ENCODE measurements around the gene NPDC1.

NPDC1 gene

DNA sequence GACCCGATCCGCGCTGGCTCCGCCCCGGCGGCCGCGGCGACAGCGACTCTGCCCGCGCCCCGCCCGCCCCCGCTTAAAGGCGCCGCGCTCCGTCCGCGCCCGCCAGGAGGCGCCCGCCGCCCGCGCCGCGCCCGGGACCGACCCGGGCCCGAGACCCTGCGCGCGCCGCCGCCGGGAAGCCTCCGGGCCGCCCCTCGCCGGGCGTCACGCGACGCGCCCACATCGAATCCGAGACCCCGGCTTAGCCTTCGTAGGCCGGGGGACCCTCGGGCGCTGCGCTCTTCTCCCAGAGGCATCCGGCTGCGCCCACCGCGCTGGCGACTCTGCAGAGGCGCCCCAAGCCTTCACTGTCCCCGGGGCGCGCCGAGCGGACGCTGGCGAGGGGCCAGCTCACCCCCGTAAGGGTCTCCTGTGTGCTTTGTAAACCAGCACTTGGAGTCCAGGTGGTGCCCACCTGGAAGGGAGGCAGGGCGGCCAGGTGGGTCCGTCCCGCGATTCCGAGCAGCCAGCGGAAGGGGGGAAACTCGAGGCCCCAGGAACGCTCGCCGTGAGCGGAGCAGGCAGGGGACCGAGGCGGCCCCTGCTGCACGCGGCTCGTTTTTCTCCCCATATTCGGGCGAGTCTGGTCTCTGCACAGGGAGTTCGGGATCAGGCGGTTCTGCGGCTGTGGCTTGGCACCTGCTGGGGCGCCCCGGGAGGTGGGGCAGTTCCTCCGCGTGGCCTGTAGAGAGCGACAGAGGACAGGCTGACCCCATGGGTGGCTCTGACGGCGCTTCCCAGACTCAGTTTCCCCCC, 17.5 kb downstream of the NPDC1 start:
- H3K9ac ChIP-seq: peak overlapping the region; percentile 54; the same call in 1 of the 2 replicates
- peak overlapping the region; percentile 91 for H2AFZ ChIP-seq (ENCODE audit: low read depth)
- H3K27me3 ChIP-seq (ENCODE audit: insufficient read depth, low read depth): peaks cover 8% of the 10 kb centered on the region; the same call in 1 of the 2 replicates
- H3K36me3 ChIP-seq (ENCODE audit: insufficient read depth): no peaks in the 10 kb centered on the region
- H3K79me2 ChIP-seq (ENCODE audit: insufficient read depth, low read depth): no peaks in the 10 kb centered on the region
- peaks cover 31% of the 10 kb centered on the region for H3K4me1 ChIP-seq (ENCODE audit: low read depth, poor library complexity, severe bottlenecking)
- H4K20me1 ChIP-seq (ENCODE audit: insufficient read depth): no peaks in the 10 kb centered on the region
- peak overlapping the region; percentile 22; the same call in 1 of the 2 replicates for H3K27ac ChIP-seq
- H3K4me2 ChIP-seq: peak overlapping the region; percentile 88
- no peak overlapping the region for H3K4me3 ChIP-seq (IDR thresholded peaks at IDR 0.05; ENCODE audit: insufficient read depth, low read depth, low read length)
- TF ChIP-seq, protein P1, sequence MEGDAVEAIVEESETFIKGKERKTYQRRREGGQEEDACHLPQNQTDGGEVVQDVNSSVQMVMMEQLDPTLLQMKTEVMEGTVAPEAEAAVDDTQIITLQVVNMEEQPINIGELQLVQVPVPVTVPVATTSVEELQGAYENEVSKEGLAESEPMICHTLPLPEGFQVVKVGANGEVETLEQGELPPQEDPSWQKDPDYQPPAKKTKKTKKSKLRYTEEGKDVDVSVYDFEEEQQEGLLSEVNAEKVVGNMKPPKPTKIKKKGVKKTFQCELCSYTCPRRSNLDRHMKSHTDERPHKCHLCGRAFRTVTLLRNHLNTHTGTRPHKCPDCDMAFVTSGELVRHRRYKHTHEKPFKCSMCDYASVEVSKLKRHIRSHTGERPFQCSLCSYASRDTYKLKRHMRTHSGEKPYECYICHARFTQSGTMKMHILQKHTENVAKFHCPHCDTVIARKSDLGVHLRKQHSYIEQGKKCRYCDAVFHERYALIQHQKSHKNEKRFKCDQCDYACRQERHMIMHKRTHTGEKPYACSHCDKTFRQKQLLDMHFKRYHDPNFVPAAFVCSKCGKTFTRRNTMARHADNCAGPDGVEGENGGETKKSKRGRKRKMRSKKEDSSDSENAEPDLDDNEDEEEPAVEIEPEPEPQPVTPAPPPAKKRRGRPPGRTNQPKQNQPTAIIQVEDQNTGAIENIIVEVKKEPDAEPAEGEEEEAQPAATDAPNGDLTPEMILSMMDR (conservative IDR thresholded peaks at IDR 0.05; ENCODE audit: low read depth, low read length): no peak

- Histone ChIP-seq H3K36me3 (ENCODE audit: insufficient read depth) (no peaks in the 10 kb centered on the region), H3K79me2 (ENCODE audit: insufficient read depth, low read depth) (no peaks in the 10 kb centered on the region), H3K27ac (peak within 1 kb of the TSS; percentile 22; the same call in 1 of the 2 replicates), H4K20me1 (ENCODE audit: insufficient read depth) (no peaks in the 10 kb centered on the region), H3K27me3 (ENCODE audit: insufficient read depth, low read depth) (peaks cover 8% of the 10 kb centered on the region; the same call in 1 of the 2 replicates), H3K4me3 (IDR thresholded peaks at IDR 0.05; ENCODE audit: insufficient read depth, low read depth, low read length) (no peak within 1 kb of the TSS), H3K9ac (peak within 1 kb of the TSS; percentile 54; the same call in 1 of the 2 replicates), H2AFZ (ENCODE audit: low read depth) (peak within 1 kb of the TSS; percentile 91), H3K4me2 (peak within 1 kb of the TSS; percentile 88), H3K4me1 (ENCODE audit: low read depth, poor library complexity, severe bottlenecking) (peaks cover 27% of the 10 kb centered on the region)
- TF ChIP-seq, protein P1 (conservative IDR thresholded peaks at IDR 0.05; ENCODE audit: low read depth, low read length): no peak
Measured at GRCh38 chr9:137027369-137028262, 18.4 kb downstream of the NPDC1 start, which contains the start of gene ABCA2. Gene ABCA2, minus strand, starts transcription at chr9:137028237. Its CDS starts 97 bp downstream, at chr9:137028140.

DNA sequence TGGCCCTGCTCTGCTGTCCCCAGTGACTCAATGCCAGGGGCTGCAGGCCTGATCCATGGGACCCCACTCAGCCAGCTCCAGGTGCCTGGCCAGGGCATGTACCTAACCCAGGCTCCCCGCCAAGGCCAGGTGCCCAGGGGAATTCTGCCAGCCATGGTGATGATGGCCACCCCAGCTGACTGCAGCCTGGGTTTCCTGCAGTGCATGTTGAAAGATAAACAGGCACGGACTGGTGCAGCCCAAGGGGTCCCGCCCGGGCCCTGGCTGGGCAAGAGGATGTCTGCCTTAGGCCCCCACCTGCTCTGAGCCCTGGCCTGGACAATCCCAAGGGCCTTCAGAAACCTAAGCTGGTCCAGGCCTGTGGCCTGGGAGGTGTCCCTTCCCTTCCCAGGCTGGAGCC, 19.1 kb downstream of the NPDC1 start:
- H3K27me3 ChIP-seq (ENCODE audit: insufficient read depth, low read depth): peaks cover 8% of the 10 kb centered on the region; the same call in 1 of the 2 replicates
- no peaks in the 10 kb centered on the region for H3K79me2 ChIP-seq (ENCODE audit: insufficient read depth, low read depth)
- TF ChIP-seq, protein P1 (conservative IDR thresholded peaks at IDR 0.05; ENCODE audit: low read depth, low read length): no peak
- H3K4me2 ChIP-seq: no peak overlapping the region
- H3K36me3 ChIP-seq (ENCODE audit: insufficient read depth): no peaks in the 10 kb centered on the region
- H3K4me1 ChIP-seq (ENCODE audit: low read depth, poor library complexity, severe bottlenecking): peaks cover 31% of the 10 kb centered on the region
- no peak overlapping the region for H3K9ac ChIP-seq
- no peaks in the 10 kb centered on the region for H4K20me1 ChIP-seq (ENCODE audit: insufficient read depth)
- no peak overlapping the region for H2AFZ ChIP-seq (ENCODE audit: low read depth)
- no peak overlapping the region for H3K4me3 ChIP-seq (IDR thresholded peaks at IDR 0.05; ENCODE audit: insufficient read depth, low read depth, low read length)
- no peak overlapping the region for H3K27ac ChIP-seq

DNA sequence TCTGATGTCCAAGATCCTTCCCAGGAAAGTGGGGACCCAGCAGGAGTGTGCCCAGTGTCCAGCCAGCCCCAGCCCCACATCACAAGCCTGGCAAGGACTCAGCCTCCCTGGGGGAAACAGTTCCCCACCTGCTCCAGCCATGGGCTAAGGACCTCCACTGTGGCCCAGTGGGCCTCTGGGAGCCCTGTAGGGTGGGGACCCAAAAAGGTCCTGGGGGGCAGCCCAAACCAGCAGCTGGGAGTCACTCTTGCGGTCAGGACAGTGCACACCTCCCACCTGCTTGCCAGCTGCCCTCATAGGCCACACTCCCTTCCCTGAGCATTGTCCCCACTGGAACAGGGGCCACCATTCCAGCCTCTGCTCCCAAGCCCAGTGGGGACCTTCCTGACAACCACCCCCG, 19.6 kb downstream of the NPDC1 start:
- peaks cover 31% of the 10 kb centered on the region for H3K4me1 ChIP-seq (ENCODE audit: low read depth, poor library complexity, severe bottlenecking)
- H3K4me3 ChIP-seq (IDR thresholded peaks at IDR 0.05; ENCODE audit: insufficient read depth, low read depth, low read length): no peak overlapping the region
- H3K9ac ChIP-seq: no peak overlapping the region
- H3K4me2 ChIP-seq: no peak overlapping the region
- TF ChIP-seq, protein P1 (conservative IDR thresholded peaks at IDR 0.05; ENCODE audit: low read depth, low read length): no peak
- no peaks in the 10 kb centered on the region for H4K20me1 ChIP-seq (ENCODE audit: insufficient read depth)
- H3K27ac ChIP-seq: no peak overlapping the region
- peaks cover 8% of the 10 kb centered on the region; the same call in 1 of the 2 replicates for H3K27me3 ChIP-seq (ENCODE audit: insufficient read depth, low read depth)
- H3K36me3 ChIP-seq (ENCODE audit: insufficient read depth): no peaks in the 10 kb centered on the region
- H2AFZ ChIP-seq (ENCODE audit: low read depth): no peak overlapping the region
- no peaks in the 10 kb centered on the region for H3K79me2 ChIP-seq (ENCODE audit: insufficient read depth, low read depth)
